GM18870 (cell line): Measurements from ENCODE around the gene CARD14.

ENCODE experiments used
- ATAC-seq: cut with Tn5 transposase; IDR thresholded peaks from one replicate; pipeline ENCODE4 v1.9.1; 2021; ENCODE audit warnings: moderate library complexity; ENCODE audit not compliant: unreplicated experiment

CARD14 gene

GRCh38 chr17:80169784-80170500 is at the start of gene CARD14:
Gene CARD14, plus strand, starts transcription at chr17:80170030. Its CDS starts 11,409 bp downstream, at chr17:80181439.
- no peak for ATAC-seq

- ATAC-seq, result no peak
Observed at GRCh38 chr17:80122026-80122575, 47.7 kb upstream of the CARD14 start.

- ATAC-seq, result no peak
Observed at GRCh38 chr17:80122926-80123505, 46.8 kb upstream of the CARD14 start.

GRCh38 chr17:80123791-80124190 is 46.0 kb upstream of the CARD14 start:
- ATAC-seq, result no peak

- no peak for ATAC-seq
Observed at GRCh38 chr17:80124351-80124981, 45.4 kb upstream of the CARD14 start.

- no peak for ATAC-seq
Observed at GRCh38 chr17:80125656-80126448, 44.0 kb upstream of the CARD14 start.

GRCh38 chr17:80126449-80126715 is 43.4 kb upstream of the CARD14 start:
- no peak for ATAC-seq

- no peak for ATAC-seq
Observed at GRCh38 chr17:80129006-80129565, 40.7 kb upstream of the CARD14 start.

GRCh38 chr17:80130992-80131391 is 38.8 kb upstream of the CARD14 start:
- ATAC-seq, result no peak

GRCh38 chr17:80132906-80133625 is 36.8 kb upstream of the CARD14 start:
- ATAC-seq, result no peak

GRCh38 chr17:80133626-80133970 is 36.2 kb upstream of the CARD14 start:
- ATAC-seq, result no peak

- no peak for ATAC-seq
Observed at GRCh38 chr17:80137131-80137530, 32.7 kb upstream of the CARD14 start.

- ATAC-seq, result no peak
Observed at GRCh38 chr17:80138856-80139426, 30.9 kb upstream of the CARD14 start.

GRCh38 chr17:80141463-80142165 is 28.2 kb upstream of the CARD14 start:
- no peak for ATAC-seq

GRCh38 chr17:80142929-80143328 is 26.9 kb upstream of the CARD14 start:
- ATAC-seq, result no peak

- no peak for ATAC-seq
Observed at GRCh38 chr17:80145076-80146075, 24.5 kb upstream of the CARD14 start.

- ATAC-seq, result peak; percentile 21
Observed at GRCh38 chr17:80146121-80147034, 23.5 kb upstream of the CARD14 start.
